Sciatic nerve (tissue), 2 donors: ENCODE measurements around the gene DHRS11. TPM values are rescaled to one million over a fixed set of nuclear protein-coding genes. Genes with fewer than 3 reads are reported as not detected.
"Not testable (repeated sequence)": the region's sequence is repeated elsewhere in the genome, so short reads cannot be mapped to it uniquely, and the experiment has no call there.

Source experiments
- ATAC-seq: fragments of 200-7000 bp; cut with Tn5 transposase; one replicate; pipeline ENCODE4 v1.9.1; 2020; ENCODE audit warnings: mild to moderate bottlenecking, moderate library complexity
- DNase-seq: peaks from one replicate; pipeline ENCODE4 v3.0.0-alpha.2; 2020; ENCODE audit warnings: low spot score
- intact Hi-C: fragments of 100-400 bp; cut with DNase I; formaldehyde crosslinking; loops from one replicate; pipeline ENCODE4 v1.14.2; 2022
- total RNA-seq: library from RNA; stranded (reverse); fragmentation: NEBNext Ultra II Directional; extraction: Animal tissue kit (Norgen Biotek cat#: 25700); gene quantifications from one replicate; pipeline ENCODE4 v1.2.1, GENCODE V29; 2021
- donor health status: DM: no; HTN: no; CAD: no.
- donor health status: DM: no; HTN: no; CAD: no.

The DHRS11 gene
- total RNA-seq, 1 donor from 2014 or later, result 5.4 TPM

- intact Hi-C loops, result no loop called here
- ATAC-seq, result peak; percentile 8
- DNase-seq, result no peak
Measured at GRCh38 chr17:36592316-36592715, 637 bp downstream of the DHRS11 start.

- ATAC-seq (no peak), DNase-seq (no peak)
- intact Hi-C loops, result no loop called here
Measured at GRCh38 chr17:36592716-36593321, 1.1 kb downstream of the DHRS11 start.

- DNase-seq (no peak), ATAC-seq (no peak)
- intact Hi-C loops, result no loop called here
Measured at GRCh38 chr17:36593656-36594316, 2.1 kb downstream of the DHRS11 start.

GRCh38 chr17:36594626-36595401 lies 3.1 kb downstream of the DHRS11 start:
- intact Hi-C loops, result no loop called here
- ATAC-seq (no peak), DNase-seq (no peak)

GRCh38 chr17:36597226-36597625 lies 5.5 kb downstream of the DHRS11 start:
- intact Hi-C loops, result no loop called here

GRCh38 chr17:36597866-36598777 lies 6.4 kb downstream of the DHRS11 start:
- intact Hi-C loops, result no loop called here
- no peak for DNase-seq
- ATAC-seq, result no peak

More at GRCh38 chr17:36597226-36597625, 5.5 kb downstream of the DHRS11 start:
- ATAC-seq (no peak), DNase-seq (no peak)

- intact Hi-C loops, result no loop called here
- ATAC-seq (no peak), DNase-seq (no peak)
Measured at GRCh38 chr17:36598951-36599401, 7.3 kb downstream of the DHRS11 start.

GRCh38 chr17:36599546-36600250 lies 8.0 kb downstream of the DHRS11 start:
- ATAC-seq (no peak), DNase-seq (peak; percentile 47)
- intact Hi-C loops, result no loop called here

- ATAC-seq (no peak), DNase-seq (peak; percentile 42)
- intact Hi-C loops, result no loop called here
Measured at GRCh38 chr17:36600465-36600864, 8.8 kb downstream of the DHRS11 start.

- peak; percentile 31 for ATAC-seq
Measured at GRCh38 chr17:36600936-36601302, 9.2 kb downstream of the DHRS11 start.

GRCh38 chr17:36601303-36602029 lies 9.8 kb downstream of the DHRS11 start, which contains the start of gene MRM1:
TSS of gene MRM1 (plus strand) at chr17:36601583. CDS start at chr17:36601811, 228 bp downstream.
- ATAC-seq, result peak; percentile 98
- peak; percentile 96 for DNase-seq
- intact Hi-C loops, result no loop called here

More at GRCh38 chr17:36600936-36601302, 9.2 kb downstream of the DHRS11 start:
- intact Hi-C loops, result no loop called here
- DNase-seq, result no peak

GRCh38 chr17:36602030-36602748 lies 10.5 kb downstream of the DHRS11 start:
- intact Hi-C loops, result no loop called here
- DNase-seq, result peak; percentile 57
- ATAC-seq, result peak; percentile 44

- intact Hi-C loops, result no loop called here
- ATAC-seq (no peak), DNase-seq (peak; percentile 59)
Measured at GRCh38 chr17:36602924-36603384, 11.3 kb downstream of the DHRS11 start.

- ATAC-seq, DNase-seq, intact Hi-C loops: not testable (repeated sequence)
Measured at GRCh38 chr17:36605028-36605427, 13.3 kb downstream of the DHRS11 start.

- no peak for ATAC-seq
- intact Hi-C loops, result no loop called here
- DNase-seq, result no peak
Measured at GRCh38 chr17:36608280-36608679, 16.6 kb downstream of the DHRS11 start.

GRCh38 chr17:36608794-36609497 lies 17.3 kb downstream of the DHRS11 start:
- DNase-seq, result peak; percentile 66
- ATAC-seq, result peak; percentile 84
- intact Hi-C loops, result no loop called here
